OCI-LY1 (cell line): ENCODE measurements around the gene USP49.

Experiments
- H2AFZ ChIP-seq: fragments of 200-600 bp; sonication (generic), shearing (Covaris generic); 2 replicates; pipeline ENCODE4 v1.6.0; 2014; ENCODE audit warnings: antibody characterized with exemption, mild to moderate bottlenecking, low read length
- H3F3A ChIP-seq: fragments of 200-600 bp; sonication (generic), shearing (Covaris generic); 2 replicates; pipeline ENCODE4 v1.6.0; 2014; ENCODE audit warnings: mild to moderate bottlenecking, antibody characterized with exemption, low read length, moderate library complexity; ENCODE audit not compliant: insufficient read depth
- H3K27ac ChIP-seq: fragments of 200-600 bp; sonication (generic); 2 replicates; pipeline ENCODE4 v1.5.1; 2014; ENCODE audit warnings: low read length, mixed run types, mild to moderate bottlenecking, low read depth; ENCODE audit not compliant: poor library complexity, severe bottlenecking
- H3K27me3 ChIP-seq: fragments of 200-600 bp; sonication (generic); 2 replicates; pipeline ENCODE4 v1.6.0; 2014; ENCODE audit warnings: antibody characterized with exemption, mild to moderate bottlenecking, low read length, moderate library complexity; ENCODE audit not compliant: insufficient read depth
- H3K36me3 ChIP-seq: fragments of 200-600 bp; sonication (generic); 2 replicates; pipeline ENCODE4 v1.6.1; 2014; ENCODE audit warnings: mild to moderate bottlenecking, antibody characterized with exemption, low read length, moderate library complexity, mixed read lengths; ENCODE audit not compliant: insufficient read depth
- H3K4me1 ChIP-seq: fragments of 200-600 bp; sonication (generic); 2 replicates; pipeline ENCODE4 v1.5.1; 2014; ENCODE audit warnings: mild to moderate bottlenecking, low read length, moderate library complexity; ENCODE audit not compliant: insufficient read depth, severe bottlenecking
- H3K4me2 ChIP-seq: fragments of 200-600 bp; sonication (generic), shearing (Covaris generic); 2 replicates; pipeline ENCODE4 v1.6.1; 2014; ENCODE audit warnings: low read length
- H3K4me3 ChIP-seq: fragments of 200-600 bp; sonication (generic); 2 replicates; pipeline ENCODE4 v1.5.1; 2014; ENCODE audit warnings: low read length, low read depth, mild to moderate bottlenecking, mixed read lengths; ENCODE audit not compliant: poor library complexity, severe bottlenecking
- H3K79me2 ChIP-seq: fragments of 200-600 bp; shearing (Covaris generic); 2 replicates; pipeline ENCODE4 v1.6.1; 2016; ENCODE audit warnings: mixed run types, low read length, mixed read lengths; ENCODE audit not compliant: insufficient read depth
- H3K9ac ChIP-seq: fragments of 200-600 bp; sonication (generic), shearing (Covaris generic); 2 replicates; pipeline ENCODE4 v1.6.1; 2014; ENCODE audit warnings: mild to moderate bottlenecking, low read length, mixed read lengths
- H3K9me2 ChIP-seq: fragments of 200-600 bp; sonication (generic), shearing (Covaris generic); 2 replicates; pipeline ENCODE4 v1.6.1; 2014; ENCODE audit warnings: low read depth, mild to moderate bottlenecking, low read length, mixed read lengths
- H3K9me3 ChIP-seq: fragments of 200-600 bp; shearing (Covaris generic); 2 replicates; pipeline ENCODE4 v1.6.1; 2014; ENCODE audit warnings: low read length, mixed read lengths
- H4K20me1 ChIP-seq: fragments of 200-600 bp; sonication (generic), shearing (Covaris generic); 2 replicates; pipeline ENCODE4 v1.6.0; 2016; ENCODE audit warnings: mild to moderate bottlenecking, low read length; ENCODE audit not compliant: insufficient read depth
- CTCF ChIP-seq: fragments of 200-600 bp; sonication (generic), shearing (Covaris generic); IDR thresholded peaks from 2 replicates; pipeline ENCODE4 v1.5.1; 2017; ENCODE audit warnings: mild to moderate bottlenecking, antibody characterized with exemption, low read length, moderate library complexity, mixed read lengths
- EZH2 ChIP-seq: fragments of 200-600 bp; sonication (generic), shearing (Covaris generic); IDR thresholded peaks from 2 replicates; pipeline ENCODE4 v1.8.0; 2017; ENCODE audit warnings: borderline replicate concordance, mixed run types, mild to moderate bottlenecking, antibody characterized with exemption, low read length, moderate library complexity, mixed read lengths

USP49 gene

DNA sequence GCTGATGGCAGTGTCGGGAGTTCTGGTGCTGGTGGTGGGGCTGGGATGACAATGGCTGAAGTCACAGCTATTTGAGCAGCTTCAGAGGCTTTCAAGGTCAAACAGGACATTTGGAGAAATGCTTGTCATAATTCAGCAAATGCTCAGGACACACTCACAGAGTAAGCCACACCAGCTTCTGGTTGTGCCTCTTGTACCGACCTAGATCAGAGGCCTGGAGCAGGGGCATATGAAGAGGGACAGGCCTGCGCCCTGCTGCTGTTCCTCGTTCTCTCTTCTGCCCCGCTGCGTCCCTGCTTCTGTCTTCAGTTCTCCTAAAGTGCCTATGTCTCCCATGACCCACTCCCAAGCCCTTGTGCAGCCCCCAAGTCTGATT, 147.1 kb downstream of the USP49 start:
- no peak overlapping the region for H3K9ac ChIP-seq
- no peaks in the 10 kb centered on the region for H3K4me1 ChIP-seq
- H3K9me3 ChIP-seq: no peaks in the 10 kb centered on the region
- H3K27ac ChIP-seq: no peak overlapping the region
- no peak overlapping the region for H3K4me2 ChIP-seq
- no peaks in the 10 kb centered on the region for H4K20me1 ChIP-seq
- no peak overlapping the region for H3K4me3 ChIP-seq
- H3K79me2 ChIP-seq: no peaks in the 10 kb centered on the region
- no peak overlapping the region for H2AFZ ChIP-seq
- TF ChIP-seq CTCF (no peak), EZH2 (no peak)
- H3K27me3 ChIP-seq: no peaks in the 10 kb centered on the region
- H3F3A ChIP-seq: no peaks in the 10 kb centered on the region
- H3K9me2 ChIP-seq: no peaks in the 10 kb centered on the region
- no peaks in the 10 kb centered on the region for H3K36me3 ChIP-seq

DNA sequence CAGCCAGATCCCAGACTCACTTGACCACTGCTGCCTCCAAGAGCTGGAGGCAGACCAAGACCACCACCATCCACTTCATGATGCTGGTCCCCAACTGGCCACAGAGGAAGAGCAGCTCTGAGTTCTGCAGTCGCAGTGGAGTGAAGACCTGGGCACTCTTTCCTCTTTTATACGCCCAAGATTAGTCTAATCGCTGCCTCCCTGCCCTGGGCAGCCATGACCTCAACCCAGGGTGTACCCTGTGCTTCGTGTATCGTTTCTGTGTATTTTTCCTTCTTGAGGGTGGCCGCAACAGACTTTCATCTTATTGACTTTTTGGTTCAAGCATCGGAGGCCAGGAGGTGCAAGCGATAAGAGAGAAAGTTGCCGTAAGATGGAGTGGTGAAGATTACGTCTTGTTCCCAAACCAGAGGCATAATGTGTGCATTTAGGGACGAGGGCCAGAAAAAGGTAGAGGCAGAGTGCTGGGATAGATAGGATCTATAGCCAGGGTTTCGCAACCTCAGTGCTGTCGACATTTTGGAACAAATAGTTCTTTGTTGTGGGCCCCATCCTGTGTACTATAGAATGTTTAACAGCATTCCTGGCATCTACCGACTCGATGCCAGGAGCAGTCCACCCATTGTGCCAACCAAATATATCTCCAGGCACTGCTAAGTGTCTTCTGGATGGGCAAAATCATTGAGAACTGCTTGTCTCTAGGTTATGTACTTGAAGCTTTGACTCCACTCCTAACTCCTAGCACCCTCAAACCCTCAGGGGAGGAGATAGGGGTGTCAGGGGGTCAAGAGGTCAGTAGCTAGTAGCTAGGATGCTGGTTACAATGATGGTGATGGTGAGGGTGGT, 147.7 kb downstream of the USP49 start, which contains the start of gene PGC:
TSS of gene PGC (minus strand) at position 142 of the 846 bp plus-strand sequence. CDS start at position 79, 63 bp downstream.
- Histone ChIP-seq H3K4me2 (no peak within 1 kb of the TSS), H3K36me3 (no peaks in the 10 kb centered on the region), H3K27me3 (no peaks in the 10 kb centered on the region), H3K9me2 (no peaks in the 10 kb centered on the region), H3K9me3 (no peaks in the 10 kb centered on the region), H2AFZ (no peak within 1 kb of the TSS), H3K79me2 (no peaks in the 10 kb centered on the region), H4K20me1 (no peaks in the 10 kb centered on the region), H3K9ac (no peak within 1 kb of the TSS), H3K4me1 (no peaks in the 10 kb centered on the region), H3K27ac (no peak within 1 kb of the TSS), H3F3A (no peaks in the 10 kb centered on the region), H3K4me3 (no peak within 1 kb of the TSS)
- TF ChIP-seq EZH2 (no peak), CTCF (no peak)

DNA sequence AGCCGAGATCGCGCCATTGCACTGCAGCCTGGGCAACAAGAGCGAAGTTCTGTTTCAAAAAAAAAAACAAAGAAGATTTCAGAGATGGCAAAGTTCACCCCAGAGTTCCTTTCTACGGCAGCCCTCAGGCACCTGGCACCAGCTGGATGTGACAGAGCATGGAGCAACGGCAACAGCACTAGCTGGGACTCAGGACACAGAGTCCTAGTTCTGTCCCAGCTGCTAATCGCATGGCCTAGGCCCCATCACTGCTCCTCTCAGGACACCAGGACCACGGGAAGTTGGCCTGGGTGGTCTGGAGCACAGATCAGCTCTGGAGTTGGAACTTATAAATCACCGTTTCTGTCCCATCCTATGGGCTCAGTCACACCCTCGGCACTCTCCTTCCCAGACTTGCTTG, 149.1 kb downstream of the USP49 start:
- Histone ChIP-seq H3K4me1 (no peaks in the 10 kb centered on the region), H3K9me2 (no peaks in the 10 kb centered on the region), H3K27ac (no peak overlapping the region), H3K9ac (no peak overlapping the region), H3K4me2 (no peak overlapping the region), H3K27me3 (no peaks in the 10 kb centered on the region), H3K4me3 (no peak overlapping the region), H2AFZ (no peak overlapping the region), H3K9me3 (no peaks in the 10 kb centered on the region), H3K79me2 (no peaks in the 10 kb centered on the region), H4K20me1 (no peaks in the 10 kb centered on the region), H3K36me3 (no peaks in the 10 kb centered on the region), H3F3A (no peaks in the 10 kb centered on the region)
- TF ChIP-seq EZH2 (no peak), CTCF (no peak)
